ENCODE measurements around the gene RIN1.

- no peak for TF ChIP-seq POLR2A (IDR thresholded peaks at IDR 0.05)
- TF ChIP-seq, protein P1, sequence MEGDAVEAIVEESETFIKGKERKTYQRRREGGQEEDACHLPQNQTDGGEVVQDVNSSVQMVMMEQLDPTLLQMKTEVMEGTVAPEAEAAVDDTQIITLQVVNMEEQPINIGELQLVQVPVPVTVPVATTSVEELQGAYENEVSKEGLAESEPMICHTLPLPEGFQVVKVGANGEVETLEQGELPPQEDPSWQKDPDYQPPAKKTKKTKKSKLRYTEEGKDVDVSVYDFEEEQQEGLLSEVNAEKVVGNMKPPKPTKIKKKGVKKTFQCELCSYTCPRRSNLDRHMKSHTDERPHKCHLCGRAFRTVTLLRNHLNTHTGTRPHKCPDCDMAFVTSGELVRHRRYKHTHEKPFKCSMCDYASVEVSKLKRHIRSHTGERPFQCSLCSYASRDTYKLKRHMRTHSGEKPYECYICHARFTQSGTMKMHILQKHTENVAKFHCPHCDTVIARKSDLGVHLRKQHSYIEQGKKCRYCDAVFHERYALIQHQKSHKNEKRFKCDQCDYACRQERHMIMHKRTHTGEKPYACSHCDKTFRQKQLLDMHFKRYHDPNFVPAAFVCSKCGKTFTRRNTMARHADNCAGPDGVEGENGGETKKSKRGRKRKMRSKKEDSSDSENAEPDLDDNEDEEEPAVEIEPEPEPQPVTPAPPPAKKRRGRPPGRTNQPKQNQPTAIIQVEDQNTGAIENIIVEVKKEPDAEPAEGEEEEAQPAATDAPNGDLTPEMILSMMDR (IDR thresholded peaks at IDR 0.05), result no peak
These were observed 10.5 kb upstream of the RIN1 start for GRCh38 chr11:66346476-66347424.

Data from heart left ventricle (tissue), 13 donors.